ENCODE results near the gene NBPF12.
"Not testable (repeated sequence)": the region's sequence is repeated elsewhere in the genome, so short reads cannot be mapped to it uniquely, and the experiment has no call there.

DNA sequence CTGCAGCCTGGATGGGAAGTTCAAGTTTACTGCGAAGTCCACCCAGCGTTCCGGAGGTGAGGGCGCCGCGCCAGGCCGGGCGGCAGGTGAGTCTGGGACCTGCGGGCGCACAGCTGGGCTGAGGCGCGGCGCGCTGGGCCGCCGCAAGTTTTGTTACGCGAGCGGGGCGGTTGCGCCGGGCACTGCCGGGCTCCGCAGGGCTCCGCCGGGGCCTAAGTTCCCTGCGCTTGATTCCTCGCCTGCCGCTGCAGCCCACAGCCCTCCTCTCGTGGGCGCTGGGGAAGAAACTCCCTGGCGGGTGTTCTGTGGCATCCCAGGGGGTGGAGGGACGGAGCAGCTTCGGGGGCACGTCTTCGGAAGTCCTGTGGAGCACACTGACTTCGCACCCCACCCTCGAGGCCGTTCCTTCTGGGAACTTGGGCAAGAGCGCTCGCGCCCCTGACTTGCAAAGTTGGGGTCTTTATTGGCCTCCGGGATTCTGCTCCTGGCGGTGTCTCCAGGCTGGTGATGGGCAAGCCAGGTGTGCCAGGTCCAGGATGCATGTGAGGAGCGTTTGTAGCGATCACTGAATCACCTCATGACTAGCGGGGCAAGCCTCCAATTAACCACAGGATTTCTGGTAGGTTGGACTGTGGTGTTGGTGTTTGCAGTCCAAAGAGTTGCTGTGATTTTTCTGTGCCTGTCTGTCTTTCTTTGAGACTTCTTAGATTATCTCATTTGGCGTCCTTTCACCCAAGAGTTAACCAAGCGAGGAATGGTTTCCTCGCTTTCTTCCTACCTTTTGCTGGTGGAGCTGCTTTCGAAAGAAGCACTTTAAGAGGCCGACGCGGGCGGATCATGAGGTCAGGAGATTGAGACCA, 1.0 kb downstream of the NBPF12 start:
- TF ChIP-seq, protein P1, sequence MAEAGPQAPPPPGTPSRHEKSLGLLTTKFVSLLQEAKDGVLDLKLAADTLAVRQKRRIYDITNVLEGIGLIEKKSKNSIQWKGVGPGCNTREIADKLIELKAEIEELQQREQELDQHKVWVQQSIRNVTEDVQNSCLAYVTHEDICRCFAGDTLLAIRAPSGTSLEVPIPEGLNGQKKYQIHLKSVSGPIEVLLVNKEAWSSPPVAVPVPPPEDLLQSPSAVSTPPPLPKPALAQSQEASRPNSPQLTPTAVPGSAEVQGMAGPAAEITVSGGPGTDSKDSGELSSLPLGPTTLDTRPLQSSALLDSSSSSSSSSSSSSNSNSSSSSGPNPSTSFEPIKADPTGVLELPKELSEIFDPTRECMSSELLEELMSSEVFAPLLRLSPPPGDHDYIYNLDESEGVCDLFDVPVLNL (CRISPR knock-in tag; IDR thresholded peaks at IDR 0.05; ENCODE audit: borderline replicate concordance, low read depth) = not testable (repeated sequence)
- TF ChIP-seq, protein P2, sequence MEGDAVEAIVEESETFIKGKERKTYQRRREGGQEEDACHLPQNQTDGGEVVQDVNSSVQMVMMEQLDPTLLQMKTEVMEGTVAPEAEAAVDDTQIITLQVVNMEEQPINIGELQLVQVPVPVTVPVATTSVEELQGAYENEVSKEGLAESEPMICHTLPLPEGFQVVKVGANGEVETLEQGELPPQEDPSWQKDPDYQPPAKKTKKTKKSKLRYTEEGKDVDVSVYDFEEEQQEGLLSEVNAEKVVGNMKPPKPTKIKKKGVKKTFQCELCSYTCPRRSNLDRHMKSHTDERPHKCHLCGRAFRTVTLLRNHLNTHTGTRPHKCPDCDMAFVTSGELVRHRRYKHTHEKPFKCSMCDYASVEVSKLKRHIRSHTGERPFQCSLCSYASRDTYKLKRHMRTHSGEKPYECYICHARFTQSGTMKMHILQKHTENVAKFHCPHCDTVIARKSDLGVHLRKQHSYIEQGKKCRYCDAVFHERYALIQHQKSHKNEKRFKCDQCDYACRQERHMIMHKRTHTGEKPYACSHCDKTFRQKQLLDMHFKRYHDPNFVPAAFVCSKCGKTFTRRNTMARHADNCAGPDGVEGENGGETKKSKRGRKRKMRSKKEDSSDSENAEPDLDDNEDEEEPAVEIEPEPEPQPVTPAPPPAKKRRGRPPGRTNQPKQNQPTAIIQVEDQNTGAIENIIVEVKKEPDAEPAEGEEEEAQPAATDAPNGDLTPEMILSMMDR (IDR thresholded peaks at IDR 0.05) = not testable (repeated sequence)
- TF ChIP-seq, protein P3, sequence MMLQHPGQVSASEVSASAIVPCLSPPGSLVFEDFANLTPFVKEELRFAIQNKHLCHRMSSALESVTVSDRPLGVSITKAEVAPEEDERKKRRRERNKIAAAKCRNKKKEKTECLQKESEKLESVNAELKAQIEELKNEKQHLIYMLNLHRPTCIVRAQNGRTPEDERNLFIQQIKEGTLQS (CRISPR knock-in tag; conservative IDR thresholded peaks at IDR 0.05) = not testable (repeated sequence)
- TF ChIP-seq, protein P4, sequence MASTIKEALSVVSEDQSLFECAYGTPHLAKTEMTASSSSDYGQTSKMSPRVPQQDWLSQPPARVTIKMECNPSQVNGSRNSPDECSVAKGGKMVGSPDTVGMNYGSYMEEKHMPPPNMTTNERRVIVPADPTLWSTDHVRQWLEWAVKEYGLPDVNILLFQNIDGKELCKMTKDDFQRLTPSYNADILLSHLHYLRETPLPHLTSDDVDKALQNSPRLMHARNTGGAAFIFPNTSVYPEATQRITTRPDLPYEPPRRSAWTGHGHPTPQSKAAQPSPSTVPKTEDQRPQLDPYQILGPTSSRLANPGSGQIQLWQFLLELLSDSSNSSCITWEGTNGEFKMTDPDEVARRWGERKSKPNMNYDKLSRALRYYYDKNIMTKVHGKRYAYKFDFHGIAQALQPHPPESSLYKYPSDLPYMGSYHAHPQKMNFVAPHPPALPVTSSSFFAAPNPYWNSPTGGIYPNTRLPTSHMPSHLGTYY (CRISPR knock-in tag; IDR thresholded peaks at IDR 0.05) = not testable (repeated sequence)
- not testable (repeated sequence) for TF ChIP-seq SP1 (CRISPR knock-in tag; conservative IDR thresholded peaks at IDR 0.05); NR2C2 (CRISPR knock-in tag; IDR thresholded peaks at IDR 0.05); ZNF317 (CRISPR knock-in tag; IDR thresholded peaks at IDR 0.05; ENCODE audit: borderline replicate concordance, low read depth); ZNF121 (CRISPR knock-in tag; IDR thresholded peaks at IDR 0.05)
- TF ChIP-seq, protein P5, sequence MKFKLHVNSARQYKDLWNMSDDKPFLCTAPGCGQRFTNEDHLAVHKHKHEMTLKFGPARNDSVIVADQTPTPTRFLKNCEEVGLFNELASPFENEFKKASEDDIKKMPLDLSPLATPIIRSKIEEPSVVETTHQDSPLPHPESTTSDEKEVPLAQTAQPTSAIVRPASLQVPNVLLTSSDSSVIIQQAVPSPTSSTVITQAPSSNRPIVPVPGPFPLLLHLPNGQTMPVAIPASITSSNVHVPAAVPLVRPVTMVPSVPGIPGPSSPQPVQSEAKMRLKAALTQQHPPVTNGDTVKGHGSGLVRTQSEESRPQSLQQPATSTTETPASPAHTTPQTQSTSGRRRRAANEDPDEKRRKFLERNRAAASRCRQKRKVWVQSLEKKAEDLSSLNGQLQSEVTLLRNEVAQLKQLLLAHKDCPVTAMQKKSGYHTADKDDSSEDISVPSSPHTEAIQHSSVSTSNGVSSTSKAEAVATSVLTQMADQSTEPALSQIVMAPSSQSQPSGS (CRISPR knock-in tag; IDR thresholded peaks at IDR 0.05; ENCODE audit: borderline replicate concordance, low read depth) = not testable (repeated sequence)

All from WTC11 (cell line).